HFF-Myc (cell line): ENCODE results near the gene CHST12.

Experiments
- DNase-seq: peaks from one replicate; pipeline ENCODE4 v3.0.0-alpha.2; 2011; ENCODE audit warnings: low read depth; ENCODE audit errors: extremely low read depth
- H3K4me3 ChIP-seq: replicated peaks from 2 replicates; pipeline ENCODE4 v1.5.1; 2011; ENCODE audit warnings: low read depth, mild to moderate bottlenecking, control low read depth, low read length
- CTCF ChIP-seq: IDR thresholded peaks from 2 replicates; pipeline ENCODE4 v1.5.1; 2012; ENCODE audit warnings: mild to moderate bottlenecking, low read depth, low read length, control low read depth; ENCODE audit errors: missing control alignments

CHST12 gene

GRCh38 chr7:2474813-2475677 lies 71.6 kb downstream of the CHST12 start:
- no peak for DNase-seq
- TF ChIP-seq CTCF, result no peak

GRCh38 chr7:2475678-2476015 lies 72.2 kb downstream of the CHST12 start:
- DNase-seq, result no peak
- no peak overlapping the region for H3K4me3 ChIP-seq
- TF ChIP-seq CTCF, result no peak

More at GRCh38 chr7:2474813-2475677, 71.6 kb downstream of the CHST12 start:
- no peak overlapping the region for H3K4me3 ChIP-seq

GRCh38 chr7:2476298-2476697 lies 72.9 kb downstream of the CHST12 start, which contains the start of gene GRIFIN:
Gene GRIFIN, minus strand, starts transcription at chr7:2476398. Its CDS starts 15 bp downstream, at chr7:2476383.
- TF ChIP-seq CTCF, result no peak
- DNase-seq, result no peak
- no peak within 1 kb of the TSS for H3K4me3 ChIP-seq

- no peak overlapping the region for H3K4me3 ChIP-seq
- TF ChIP-seq CTCF, result no peak
- DNase-seq, result no peak
Observed at GRCh38 chr7:2476776-2477446, 73.5 kb downstream of the CHST12 start.

- TF ChIP-seq CTCF, result peak; percentile 82
- no peak overlapping the region for H3K4me3 ChIP-seq
- DNase-seq, result no peak
Observed at GRCh38 chr7:2477447-2478398, 74.3 kb downstream of the CHST12 start.

- no peak overlapping the region for H3K4me3 ChIP-seq
- DNase-seq, result no peak
- no peak for TF ChIP-seq CTCF
Observed at GRCh38 chr7:2478399-2478785, 75.0 kb downstream of the CHST12 start.
